RPMI8226 (cell line): ENCODE measurements around the gene VAV3.

Experiments used
- DNase-seq: peaks from one replicate; pipeline ENCODE4 v3.0.0-alpha.2; 2015

Gene VAV3

DNA sequence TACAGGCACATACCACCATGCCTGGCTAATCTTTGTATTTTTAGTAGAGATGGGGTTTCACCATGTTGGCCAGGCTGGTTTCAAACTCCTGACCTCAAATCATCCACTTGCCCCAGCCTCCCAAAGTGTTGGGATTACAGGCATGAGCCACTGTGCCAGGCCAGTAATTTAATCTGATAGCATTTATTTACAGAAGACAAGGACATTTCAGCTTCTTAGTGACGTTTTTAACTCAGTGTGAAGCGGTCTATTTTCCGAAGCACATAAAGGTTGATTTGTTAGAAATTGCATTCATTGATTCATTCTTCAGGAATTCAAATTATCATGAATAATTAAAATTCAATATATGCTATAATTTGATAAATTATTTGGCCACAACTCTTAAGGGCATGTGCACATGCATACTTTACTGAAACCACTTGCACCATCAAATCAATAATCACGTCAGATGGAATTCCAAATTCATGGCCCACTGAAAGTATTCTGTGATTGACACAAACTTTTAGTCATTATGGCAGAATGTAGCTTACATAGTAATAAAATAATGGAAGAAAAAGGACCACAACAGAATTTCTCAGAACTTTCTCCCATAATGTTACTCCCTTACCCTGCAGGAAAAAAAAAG lies 339.5 kb downstream of the VAV3 start:
- DNase-seq, result no peak

DNA sequence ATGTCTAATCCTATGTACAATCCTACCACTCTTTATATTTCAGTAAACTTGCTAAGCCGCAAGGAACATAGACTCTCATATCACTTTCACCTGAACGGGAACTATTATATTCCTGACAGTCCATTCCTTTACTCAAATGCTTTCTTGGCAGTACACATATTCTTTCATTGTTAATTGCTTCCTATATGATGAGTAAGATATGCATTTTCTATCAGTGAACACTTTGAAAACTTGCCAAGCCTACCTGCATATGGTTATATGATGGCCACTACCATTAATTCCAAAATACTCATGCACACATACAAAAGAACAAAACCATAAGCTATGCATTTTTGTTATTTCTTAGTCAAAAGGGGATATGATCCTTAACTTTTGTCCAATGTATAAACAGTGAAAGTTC lies 341.5 kb downstream of the VAV3 start:
- peak; percentile 13 for DNase-seq

DNA sequence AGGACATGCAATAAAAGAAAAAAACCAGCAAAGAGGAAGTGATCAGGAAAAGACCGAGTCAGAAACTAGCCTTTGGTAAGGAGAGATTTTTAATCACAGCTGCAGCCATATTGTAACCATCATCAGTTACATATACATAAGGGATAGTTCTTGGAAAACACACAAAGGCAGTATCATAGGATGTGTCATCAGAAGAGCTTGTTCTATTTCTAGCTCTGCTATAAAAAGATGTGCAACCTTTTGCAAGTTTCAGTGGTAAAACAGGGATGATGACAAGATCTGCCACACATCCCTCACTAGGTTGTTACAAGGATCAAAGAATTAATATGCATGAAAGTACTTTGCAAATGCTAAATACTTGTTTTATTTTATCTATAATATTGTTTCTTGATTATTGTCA lies 342.0 kb downstream of the VAV3 start:
- peak; percentile 15 for DNase-seq

DNA sequence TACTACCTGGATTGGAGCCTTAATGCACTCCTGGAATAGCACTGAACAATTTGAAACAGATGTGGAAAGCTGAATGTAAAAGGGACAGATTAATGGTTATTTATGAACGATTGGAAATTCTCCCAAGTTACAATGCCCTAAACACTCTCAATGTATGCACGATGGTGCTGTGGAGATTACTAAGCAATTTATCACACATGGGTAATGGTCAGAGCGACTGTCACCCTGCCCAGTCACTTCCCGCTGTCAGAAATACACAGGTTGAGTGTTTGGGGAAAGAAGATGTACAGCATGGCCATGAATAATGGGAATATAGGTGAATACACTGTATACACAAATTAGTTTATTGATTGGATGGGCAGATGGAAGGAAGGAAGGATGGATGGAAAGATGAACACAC lies 342.4 kb downstream of the VAV3 start:
- DNase-seq, result no peak

DNA sequence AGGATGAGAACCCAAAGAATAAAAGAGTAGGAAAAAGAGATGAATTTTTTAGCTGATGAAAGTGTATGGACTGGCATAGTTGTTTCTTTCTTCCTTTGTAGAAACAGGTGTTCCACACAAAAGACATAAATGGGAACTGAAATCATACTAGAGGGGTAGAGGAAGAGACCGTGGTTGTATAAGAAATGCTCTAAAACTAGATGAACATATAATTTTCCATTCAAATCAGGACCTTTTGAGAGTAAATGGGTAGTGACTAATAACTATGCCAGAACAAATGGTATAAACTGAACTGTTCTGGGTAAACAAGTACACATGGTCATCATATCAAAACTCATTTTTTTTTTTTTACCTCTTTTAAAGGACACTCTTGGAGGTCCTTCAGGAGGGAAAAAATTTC lies 344.2 kb downstream of the VAV3 start:
- peak; percentile 13 for DNase-seq

DNA sequence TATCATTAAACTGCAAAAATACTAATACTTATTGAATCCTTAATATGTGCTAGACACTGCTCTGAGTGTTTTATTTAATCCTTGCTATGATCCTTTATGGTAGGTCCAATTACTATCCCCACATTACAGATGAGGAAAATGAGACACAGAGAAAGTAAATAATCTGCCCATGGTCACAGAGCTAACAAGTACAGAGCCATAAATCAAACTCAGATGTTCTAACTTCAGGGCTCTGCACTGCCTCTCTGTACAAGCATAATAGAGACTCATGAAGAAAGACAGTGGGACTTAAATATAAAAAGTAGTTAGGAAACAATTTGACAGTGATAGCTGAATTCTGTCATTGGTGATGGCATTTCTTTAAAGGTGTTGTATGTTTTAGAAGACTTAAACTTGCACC lies 346.4 kb downstream of the VAV3 start:
- DNase-seq, result no peak

DNA sequence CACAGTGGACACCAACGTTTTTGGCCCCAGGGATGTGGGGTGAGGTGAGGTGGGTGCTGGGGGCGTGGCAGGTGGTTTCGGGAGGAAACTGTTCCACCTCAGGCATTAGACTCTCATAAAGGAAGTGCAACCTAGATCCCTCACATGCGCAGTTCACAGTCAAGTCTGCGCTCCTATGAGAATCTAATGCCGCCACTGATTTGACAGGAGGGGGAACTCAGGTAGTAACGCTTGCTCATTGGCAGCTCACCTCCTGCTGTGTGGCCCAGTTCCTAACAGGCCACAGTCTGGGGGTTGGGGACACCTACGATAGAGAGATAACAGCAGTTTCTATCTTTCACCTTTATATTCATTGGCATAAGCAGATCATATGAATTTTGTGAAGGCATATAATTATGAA lies 347.1 kb downstream of the VAV3 start:
- peak; percentile 8 for DNase-seq

DNA sequence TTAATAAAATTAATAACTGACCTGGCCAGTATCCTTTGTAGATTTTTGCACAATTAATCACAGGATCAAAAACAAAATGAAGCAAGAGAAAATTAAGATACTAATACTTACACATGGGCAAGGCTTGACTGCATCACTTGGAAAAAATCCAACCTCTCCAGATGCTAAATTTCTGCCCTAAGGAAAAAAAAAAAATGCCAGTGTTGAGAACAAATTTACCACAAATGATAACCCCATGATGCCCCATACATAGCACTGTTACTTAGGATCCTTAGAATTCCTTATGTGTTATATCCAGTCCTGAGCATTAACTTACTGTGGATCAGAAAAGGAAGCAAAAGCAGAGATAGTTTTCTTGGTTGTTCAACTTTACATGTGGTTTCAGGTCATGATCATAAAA lies 347.5 kb downstream of the VAV3 start:
- DNase-seq, result no peak

DNA sequence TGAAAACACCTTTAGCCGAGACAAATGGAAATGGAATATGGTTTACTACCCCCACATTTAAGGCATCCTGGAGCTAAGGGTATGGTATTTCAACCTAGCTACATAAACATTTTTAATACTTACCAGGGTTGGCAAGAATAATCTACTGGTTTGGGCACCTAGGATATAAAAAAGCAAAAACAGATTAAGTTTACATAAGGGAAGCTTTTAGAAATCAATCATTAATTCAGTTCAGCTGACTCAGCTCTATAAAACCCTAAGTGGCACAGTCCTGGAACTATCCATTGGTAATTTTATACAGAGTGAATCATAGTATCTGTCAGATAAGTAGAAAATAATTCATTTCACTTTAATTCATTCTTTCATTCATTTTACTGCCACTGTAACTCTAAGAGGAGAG lies 355.2 kb downstream of the VAV3 start:
- no peak for DNase-seq

DNA sequence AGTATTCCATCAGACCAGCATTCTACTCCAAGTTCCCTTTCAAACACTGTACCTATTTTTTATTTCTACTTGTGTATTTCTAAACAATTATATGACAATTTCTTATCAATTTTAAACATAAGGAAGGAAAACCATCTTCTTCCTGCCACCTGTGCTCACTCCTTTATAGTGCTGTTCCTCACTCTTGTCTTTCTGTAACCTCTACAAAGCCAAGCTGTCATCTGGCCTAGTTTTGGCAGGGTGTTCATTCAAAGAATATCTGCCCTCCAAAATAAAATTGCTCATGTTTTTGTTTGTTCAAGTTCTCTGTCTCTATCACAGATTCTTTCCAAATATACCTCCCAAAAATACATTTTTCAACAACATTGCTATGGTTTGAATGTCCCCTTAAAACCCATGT lies 360.2 kb downstream of the VAV3 start:
- DNase-seq, result no peak

DNA sequence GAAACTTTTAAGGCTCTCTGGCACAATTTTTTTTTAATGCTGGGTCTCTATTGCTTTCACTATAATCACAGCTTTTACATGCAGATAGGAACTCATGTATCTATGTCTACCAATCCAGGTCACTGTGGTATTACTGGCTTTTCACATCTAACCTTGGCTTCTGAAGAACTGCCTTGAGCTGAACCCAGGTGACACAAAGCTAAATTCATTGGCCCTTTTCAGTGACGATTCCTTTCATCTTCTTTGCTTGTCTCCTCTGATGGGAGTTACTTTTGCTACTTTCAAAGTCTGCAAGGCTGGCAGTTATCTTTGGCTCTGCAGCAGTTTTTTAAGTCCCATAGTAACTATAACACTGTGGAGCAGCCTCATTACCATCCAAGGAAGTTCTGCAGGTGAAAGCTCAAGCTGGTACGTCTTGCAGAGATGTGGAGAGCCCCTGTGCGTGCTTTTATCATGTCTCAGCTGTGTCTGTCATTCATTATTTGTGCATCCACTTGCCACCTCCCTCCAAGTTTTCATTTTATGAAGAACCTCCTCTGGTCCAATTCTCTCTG lies 364.3 kb downstream of the VAV3 start:
- no peak for DNase-seq

DNA sequence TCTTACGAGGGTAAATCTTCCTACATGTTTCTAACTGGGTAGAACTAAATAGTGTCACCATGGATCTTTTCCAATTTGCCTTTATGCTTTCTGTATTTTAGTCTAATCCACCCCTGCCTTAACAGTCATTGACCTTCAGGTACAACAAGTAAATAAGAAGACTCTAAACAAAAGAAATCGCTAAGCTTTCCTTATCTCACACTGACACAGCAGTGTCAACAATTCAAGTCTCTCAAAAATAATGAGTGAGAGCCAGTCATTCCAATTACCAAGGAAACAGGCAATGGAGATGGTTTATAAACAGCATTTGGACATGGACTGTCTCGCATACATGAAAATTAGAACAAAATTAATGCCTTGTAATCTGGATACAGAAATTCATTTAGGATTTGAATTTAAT lies 365.8 kb downstream of the VAV3 start:
- DNase-seq, result no peak

DNA sequence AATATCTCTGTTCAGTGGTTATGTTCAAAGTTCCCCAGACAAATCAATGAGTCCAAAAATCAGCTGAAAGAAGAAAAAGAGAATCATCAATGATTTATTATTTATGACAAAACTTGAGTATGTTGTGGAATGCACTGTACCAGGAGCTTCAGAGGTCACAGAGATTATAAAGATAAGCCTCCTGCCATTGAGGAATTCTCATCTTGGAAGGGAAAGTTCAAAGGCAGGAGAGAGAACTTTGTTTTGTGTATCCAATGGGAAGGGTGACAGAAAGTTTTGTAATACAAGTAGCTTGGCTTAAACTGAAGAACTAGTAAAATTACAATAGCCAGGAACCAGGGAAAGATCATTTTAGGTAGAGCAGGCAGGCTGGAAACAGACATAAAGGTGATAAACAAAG lies 367.7 kb downstream of the VAV3 start:
- DNase-seq, result no peak

DNA sequence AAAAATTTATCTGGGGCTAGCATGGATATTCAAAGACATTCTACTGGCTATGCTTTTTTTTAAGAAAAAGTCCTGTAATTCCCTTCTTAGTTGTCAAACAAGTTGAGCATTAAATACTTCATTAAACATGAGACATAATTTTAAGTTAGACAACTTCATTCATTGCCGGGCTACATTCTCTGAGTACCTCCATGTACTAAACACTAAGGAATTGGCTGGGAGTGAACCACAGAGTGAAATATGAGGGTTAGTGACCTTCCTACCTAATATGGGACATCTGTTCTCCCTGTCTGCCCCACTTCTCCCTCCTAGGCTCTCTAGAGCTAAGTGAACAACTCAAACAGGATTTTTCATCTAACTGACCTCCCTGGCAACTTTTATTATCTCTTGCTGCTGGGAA lies 370.4 kb downstream of the VAV3 start:
- DNase-seq, result no peak

DNA sequence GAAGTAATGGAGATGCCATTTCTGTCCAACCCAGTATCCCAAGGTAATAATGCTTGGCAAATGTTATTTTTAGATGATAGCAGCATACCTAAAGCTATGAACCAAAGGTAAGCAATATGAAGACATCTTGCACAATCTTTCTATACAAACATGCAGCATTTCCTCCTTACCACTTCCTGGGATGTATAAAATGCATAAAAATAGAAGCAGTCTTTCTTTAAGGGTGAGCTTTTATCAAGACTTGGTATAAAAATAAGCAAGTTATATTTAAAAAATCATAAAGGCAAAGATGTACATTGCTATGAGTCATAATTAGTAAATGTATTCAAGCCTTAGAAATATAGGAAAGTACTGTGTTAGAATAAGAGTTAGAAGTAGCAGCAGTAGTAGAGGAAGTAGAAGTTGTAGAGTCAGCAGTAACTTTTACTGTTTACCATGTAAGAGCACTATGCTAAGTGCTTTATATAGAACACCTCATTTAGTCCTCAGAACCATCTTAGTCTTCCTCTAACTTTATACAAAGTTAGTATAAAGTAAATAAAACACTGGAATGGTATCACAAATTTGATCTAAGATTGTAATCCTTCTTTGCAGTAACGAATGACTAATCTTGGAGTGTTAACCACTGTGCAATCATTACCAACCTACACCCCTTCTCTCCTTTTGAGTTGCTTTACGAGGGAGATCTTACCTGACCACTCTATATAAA lies 371.3 kb downstream of the VAV3 start:
- peak; percentile 34 for DNase-seq

DNA sequence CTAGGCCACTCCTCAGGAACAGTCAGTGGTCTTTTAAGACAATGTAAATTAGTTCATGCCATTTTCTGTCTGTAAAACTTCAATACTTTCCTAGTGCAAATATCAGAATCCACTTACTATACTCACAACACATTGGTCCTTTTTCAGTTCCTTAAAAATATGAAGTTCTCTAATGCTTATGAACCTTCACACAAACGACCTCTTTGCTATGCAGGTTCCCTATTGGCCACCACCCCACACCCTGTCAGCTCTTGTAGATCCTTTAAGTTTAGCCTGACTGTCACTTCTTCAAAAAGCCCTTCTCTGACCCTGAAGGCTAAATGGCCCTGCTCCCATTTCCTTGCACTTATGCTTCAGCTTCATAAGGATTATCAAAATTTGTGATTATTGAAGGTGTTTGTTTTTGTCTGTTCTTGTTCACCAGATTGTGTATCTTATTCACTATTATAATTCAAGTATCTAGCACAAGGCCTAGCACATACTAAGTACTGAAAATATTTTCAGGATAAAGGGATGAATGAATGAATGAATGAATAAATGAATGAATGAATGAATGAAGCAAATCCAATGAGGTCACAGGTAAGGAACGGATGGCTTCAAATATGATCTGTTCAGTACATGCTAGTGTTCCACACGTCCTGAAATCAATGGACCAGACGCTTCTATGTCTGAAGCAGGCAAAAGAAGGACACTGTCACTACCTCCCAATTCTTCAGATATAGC lies 373.9 kb downstream of the VAV3 start:
- DNase-seq, result peak; percentile 65

DNA sequence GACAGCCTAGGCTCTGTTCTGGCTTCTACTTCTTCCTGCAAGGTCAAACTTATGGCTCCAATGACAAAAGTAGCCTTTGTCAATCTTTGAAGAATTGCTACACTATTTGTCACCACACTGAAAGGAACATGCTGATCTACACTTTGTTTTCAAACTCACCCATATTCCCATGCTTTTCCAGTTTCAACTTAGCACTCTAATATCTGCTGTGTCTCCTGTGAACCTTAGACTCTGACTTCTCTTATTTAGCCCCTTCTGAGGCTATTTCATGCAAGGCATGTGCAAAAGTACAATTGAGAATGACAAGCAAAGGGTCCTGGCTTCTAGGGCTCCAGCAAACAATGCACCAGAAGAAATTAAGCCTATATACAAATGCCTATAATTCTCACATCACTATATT lies 374.9 kb downstream of the VAV3 start:
- DNase-seq, result no peak

DNA sequence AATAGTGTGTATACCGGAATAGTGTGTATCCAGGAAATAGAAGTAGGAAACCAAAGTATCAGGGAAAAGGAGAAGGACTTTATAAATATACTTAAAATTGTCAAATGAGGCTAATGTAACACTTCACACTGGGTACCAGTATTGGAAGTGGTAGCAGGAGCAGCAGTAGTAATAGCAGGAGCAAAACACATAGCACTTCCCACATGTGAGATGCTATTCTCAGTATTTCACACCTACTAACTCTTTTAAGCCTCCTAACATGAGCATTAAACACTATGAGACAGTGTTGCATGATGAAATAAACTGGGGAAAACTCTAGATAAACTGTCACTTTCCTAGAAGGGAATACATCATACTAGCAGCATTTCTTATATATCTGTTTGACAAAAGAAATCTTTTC lies 376.7 kb downstream of the VAV3 start:
- DNase-seq, result no peak

DNA sequence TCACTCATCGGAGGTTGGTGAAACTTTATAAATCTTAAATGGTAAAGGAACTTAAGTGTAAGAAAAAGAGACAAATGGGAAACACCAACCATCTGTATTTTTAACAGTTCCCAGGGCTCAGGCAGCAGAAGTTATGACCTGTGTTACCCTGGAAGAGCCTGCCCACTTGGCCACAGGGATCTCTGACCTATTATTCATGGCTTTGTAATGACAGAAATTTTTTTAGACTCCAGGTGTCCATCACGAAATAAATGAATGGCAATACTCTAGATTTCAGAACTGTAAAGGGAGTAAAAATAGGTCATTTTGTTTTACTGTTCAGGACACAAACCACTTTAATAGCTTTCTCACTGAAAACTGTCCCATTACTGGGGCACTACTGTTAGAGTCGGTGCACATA lies 389.8 kb downstream of the VAV3 start:
- DNase-seq, result no peak

DNA sequence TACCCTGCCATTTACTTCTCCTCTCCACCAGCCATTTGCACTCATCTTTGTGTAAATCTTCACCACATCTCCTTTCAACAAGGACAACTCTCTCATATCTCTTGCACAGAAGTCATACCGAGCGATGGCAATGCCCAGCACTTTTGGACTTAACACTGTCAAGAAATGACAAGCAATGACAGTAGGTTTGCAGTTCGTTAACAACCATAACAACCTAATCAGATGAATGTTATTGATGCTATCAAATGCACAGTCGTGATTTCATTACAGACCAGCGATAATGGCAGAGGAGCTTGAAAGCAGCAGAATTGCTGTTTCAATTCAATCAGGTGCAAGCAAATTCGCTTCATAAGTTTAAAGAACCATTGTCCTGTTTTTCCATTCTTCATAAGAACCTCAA lies 390.9 kb downstream of the VAV3 start:
- no peak for DNase-seq

DNA sequence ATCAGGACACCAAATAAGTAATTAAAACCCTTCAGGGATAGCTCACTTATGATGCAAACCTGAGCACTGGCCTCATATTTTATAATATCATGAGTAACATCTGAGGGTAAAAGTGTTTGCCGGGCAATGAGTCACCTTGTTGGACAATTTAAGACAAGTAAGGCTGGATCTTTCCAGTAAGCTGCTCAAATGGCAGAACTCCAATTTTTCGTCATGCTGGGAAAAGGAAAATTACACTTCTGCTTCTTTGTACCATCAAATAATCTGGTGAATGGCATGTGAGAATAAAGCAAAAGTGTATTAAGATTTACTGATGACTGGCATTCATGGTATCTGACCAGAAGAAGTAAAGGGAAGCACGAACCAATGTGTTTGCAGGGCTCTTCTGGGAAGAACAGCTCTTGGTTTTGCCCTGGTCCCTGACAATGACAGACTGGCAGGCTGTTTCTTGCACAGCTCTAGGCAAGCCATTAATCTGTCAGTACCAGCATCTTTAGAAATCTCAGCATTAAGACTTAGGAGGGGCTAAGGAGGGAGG lies 392.2 kb downstream of the VAV3 start:
- no peak for DNase-seq

DNA sequence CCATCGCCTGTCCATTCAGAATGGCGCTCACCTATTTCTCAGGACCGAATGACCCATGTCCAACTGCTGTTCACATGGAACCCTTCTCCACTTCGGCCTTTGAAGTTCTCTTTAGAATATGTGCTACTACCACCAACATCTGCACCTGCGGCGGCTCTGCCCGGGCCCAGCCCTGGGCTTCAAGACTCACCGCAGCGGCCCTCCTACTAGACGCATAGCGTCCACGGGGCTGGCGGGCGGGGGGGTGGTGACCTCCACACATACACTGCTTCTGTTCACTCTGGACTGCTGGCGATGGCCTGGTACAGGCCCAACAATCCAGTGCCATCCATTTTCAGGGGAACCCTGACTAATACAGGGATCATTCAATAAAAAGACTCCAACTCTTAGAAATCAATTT lies 394.2 kb downstream of the VAV3 start:
- no peak for DNase-seq

DNA sequence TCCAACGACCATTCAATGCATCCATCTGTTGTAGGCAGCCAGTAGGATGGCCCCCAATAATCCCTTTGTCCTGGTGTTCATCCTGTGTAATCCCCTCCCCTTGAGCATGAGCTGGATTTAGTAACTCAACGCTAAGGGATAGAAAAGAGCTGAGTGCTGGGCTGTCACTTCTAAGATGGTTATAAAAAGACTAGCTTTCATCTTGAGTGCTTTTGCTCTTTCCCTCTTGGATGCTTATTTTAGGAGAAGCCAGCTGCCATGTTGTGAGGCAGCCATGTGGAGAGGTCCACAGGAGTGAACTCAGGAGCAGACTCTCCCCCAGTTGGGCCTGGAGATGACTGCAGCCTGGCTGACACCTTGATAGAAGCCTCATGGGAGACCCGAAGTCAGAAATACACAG lies 401.5 kb downstream of the VAV3 start:
- no peak for DNase-seq

DNA sequence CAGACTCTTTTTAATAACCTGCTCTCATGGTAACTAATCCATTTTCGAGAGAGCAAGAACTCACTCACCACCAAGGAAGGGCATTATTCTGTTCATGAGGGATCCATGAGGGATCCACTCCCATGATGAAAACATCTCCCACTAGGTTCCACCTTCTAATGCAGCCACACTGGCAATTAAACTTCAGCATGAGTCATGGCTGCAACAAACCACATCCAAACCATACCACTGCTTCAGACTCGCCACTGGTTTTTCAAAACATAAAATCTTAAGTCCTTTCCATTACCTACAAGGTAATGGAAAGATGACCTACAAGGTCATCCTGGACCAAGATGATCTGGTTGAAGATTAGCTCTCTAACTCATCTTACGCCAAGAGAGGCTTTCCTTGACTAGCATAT lies 405.1 kb downstream of the VAV3 start:
- DNase-seq, result no peak
